ENCODE data around the gene FGF9.

FGF9 gene

DNA sequence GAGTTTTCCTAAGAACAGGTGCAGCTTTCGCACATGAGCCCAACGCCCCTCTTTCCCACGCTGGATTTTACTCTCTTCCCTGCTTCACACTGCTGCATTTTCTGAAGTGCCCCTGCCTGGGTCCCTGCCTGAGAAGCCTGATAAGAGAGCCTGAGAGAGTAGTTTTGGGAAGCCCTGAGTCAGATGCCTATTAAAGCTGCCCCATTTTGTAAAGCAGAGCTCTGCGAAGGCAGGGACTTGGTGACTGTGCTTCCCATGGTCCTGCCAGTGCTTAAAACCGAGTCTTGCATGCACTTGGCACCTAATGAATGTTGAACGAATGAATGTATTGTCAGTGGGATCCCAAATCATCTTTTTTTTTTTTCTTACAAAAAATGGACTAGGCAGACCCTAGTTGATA, 18.2 kb downstream of the FGF9 start:
- Histone ChIP-seq H3K4me1 (ENCODE audit: control insufficient read depth, insufficient read depth, low read length) (no peaks in the 10 kb centered on the region), H3K27ac (ENCODE audit: low read length) (no peak overlapping the region), H3K36me3 (ENCODE audit: control insufficient read depth, insufficient read depth, low read length) (no peaks in the 10 kb centered on the region), H3K4me3 (ENCODE audit: low read length) (no peak overlapping the region), H3K27me3 (ENCODE audit: control insufficient read depth, insufficient read depth, low read length) (no peaks in the 10 kb centered on the region), H3K9me3 (ENCODE audit: control insufficient read depth, insufficient read depth, low read length) (no peaks in the 10 kb centered on the region)
- WGBS (ENCODE audit: insufficient coverage, insufficient read length) = no CpG with 5 or more reads among the region's 6 CpGs
- DNase-seq (ENCODE audit: low read depth, low spot score) = no peak

DNA sequence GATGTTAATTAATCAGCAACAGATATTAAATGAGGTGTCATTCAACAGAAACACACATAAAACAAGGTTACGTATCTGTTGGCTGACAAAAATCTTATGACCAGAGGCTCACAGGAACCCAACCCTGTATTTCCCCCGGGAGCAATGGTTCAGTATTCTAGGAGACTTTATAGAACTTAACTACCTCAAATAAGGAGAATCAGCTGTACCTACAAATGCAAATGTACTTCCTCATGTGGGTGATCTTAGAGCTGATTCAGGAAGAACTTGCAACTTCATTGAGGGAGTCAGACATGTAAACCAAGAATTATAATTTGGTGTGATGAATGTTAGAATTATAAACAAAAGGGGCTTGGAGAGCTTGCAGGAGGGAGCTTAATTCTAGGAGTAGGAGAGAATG, 20.1 kb downstream of the FGF9 start:
- H3K36me3 ChIP-seq (ENCODE audit: control insufficient read depth, insufficient read depth, low read length) = no peaks in the 10 kb centered on the region
- no peaks in the 10 kb centered on the region for H3K27me3 ChIP-seq (ENCODE audit: control insufficient read depth, insufficient read depth, low read length)
- no peak overlapping the region for H3K4me3 ChIP-seq (ENCODE audit: low read length)
- DNase-seq (ENCODE audit: low read depth, low spot score) = no peak
- WGBS (ENCODE audit: insufficient coverage, insufficient read length) = no CpG with 5 or more reads among the region's 2 CpGs
- no peaks in the 10 kb centered on the region for H3K4me1 ChIP-seq (ENCODE audit: control insufficient read depth, insufficient read depth, low read length)
- no peak overlapping the region for H3K27ac ChIP-seq (ENCODE audit: low read length)
- no peaks in the 10 kb centered on the region for H3K9me3 ChIP-seq (ENCODE audit: control insufficient read depth, insufficient read depth, low read length)

DNA sequence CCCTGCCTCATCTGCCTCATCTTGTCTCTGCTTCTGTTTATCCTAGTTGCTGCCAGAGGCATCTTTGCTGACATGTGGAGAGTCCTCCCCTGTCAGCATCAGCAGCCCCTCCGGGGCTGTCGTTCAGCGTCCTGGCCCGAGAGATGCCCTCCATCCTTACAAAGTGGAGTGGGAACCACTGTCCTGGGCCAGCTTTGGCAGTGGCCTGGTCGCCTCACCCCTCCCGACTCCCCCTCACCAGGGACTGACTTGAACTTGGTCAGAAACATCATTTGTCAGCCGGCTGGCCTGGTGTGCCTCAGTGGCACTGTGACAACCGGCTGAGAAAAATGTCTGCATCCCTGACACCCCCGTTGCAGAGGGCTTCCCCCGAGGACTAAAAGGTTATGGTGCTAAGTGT, 20.6 kb downstream of the FGF9 start:
- no CpG with 5 or more reads among the region's 10 CpGs for WGBS (ENCODE audit: insufficient coverage, insufficient read length)
- H3K9me3 ChIP-seq (ENCODE audit: control insufficient read depth, insufficient read depth, low read length) = no peaks in the 10 kb centered on the region
- H3K36me3 ChIP-seq (ENCODE audit: control insufficient read depth, insufficient read depth, low read length) = no peaks in the 10 kb centered on the region
- no peaks in the 10 kb centered on the region for H3K27me3 ChIP-seq (ENCODE audit: control insufficient read depth, insufficient read depth, low read length)
- DNase-seq (ENCODE audit: low read depth, low spot score) = no peak
- no peak overlapping the region for H3K4me3 ChIP-seq (ENCODE audit: low read length)
- no peaks in the 10 kb centered on the region for H3K4me1 ChIP-seq (ENCODE audit: control insufficient read depth, insufficient read depth, low read length)
- no peak overlapping the region for H3K27ac ChIP-seq (ENCODE audit: low read length)

DNA sequence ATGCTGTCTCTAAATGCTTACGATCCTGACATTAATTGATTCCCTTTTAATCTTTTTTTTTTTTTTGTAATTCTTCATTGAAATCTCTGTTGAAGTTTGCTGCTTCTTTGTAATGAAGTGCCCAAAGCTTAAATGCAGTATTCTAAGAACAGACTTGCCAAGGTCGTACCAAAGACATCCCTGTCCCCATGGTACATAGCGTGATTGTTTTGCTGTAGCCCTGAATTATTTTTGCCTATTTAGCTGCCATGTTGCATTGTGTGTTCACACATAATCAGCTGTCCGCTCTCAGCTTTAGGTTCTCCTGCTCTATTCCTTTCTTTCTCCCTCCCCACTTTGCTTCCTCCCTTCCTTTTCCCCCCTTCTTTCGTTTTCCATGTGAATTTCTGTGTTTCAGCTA, 21.1 kb downstream of the FGF9 start:
- Histone ChIP-seq H3K27ac (ENCODE audit: low read length) (no peak overlapping the region), H3K9me3 (ENCODE audit: control insufficient read depth, insufficient read depth, low read length) (no peaks in the 10 kb centered on the region), H3K4me1 (ENCODE audit: control insufficient read depth, insufficient read depth, low read length) (no peaks in the 10 kb centered on the region), H3K4me3 (ENCODE audit: low read length) (no peak overlapping the region), H3K27me3 (ENCODE audit: control insufficient read depth, insufficient read depth, low read length) (no peaks in the 10 kb centered on the region), H3K36me3 (ENCODE audit: control insufficient read depth, insufficient read depth, low read length) (no peaks in the 10 kb centered on the region)
- WGBS (ENCODE audit: insufficient coverage, insufficient read length) = no CpG with 5 or more reads among the region's 5 CpGs
- DNase-seq (ENCODE audit: low read depth, low spot score) = no peak

DNA sequence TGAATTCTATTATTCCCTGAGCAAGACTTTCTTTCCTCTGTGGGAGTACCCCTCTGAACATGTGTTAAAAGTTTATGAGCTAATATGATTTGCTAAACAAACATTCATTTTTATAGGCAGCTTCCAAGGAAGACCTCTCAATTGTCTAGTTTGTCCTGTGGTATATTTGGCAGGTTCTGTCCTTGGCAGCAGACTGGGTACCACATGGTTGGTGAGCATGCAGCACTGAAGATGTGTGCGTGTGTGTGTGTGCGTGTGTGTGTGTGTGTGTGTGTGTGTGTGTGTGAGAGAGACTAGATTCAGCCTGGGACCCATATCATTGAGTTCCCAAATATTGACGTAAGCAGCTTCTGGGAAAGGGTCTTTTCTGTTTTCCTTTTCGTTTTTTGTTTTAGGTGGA, 24.0 kb downstream of the FGF9 start:
- H3K9me3 ChIP-seq (ENCODE audit: control insufficient read depth, insufficient read depth, low read length) = no peaks in the 10 kb centered on the region
- H3K4me3 ChIP-seq (ENCODE audit: low read length) = no peak overlapping the region
- no peak overlapping the region for H3K27ac ChIP-seq (ENCODE audit: low read length)
- H3K36me3 ChIP-seq (ENCODE audit: control insufficient read depth, insufficient read depth, low read length) = no peaks in the 10 kb centered on the region
- no peaks in the 10 kb centered on the region for H3K4me1 ChIP-seq (ENCODE audit: control insufficient read depth, insufficient read depth, low read length)
- H3K27me3 ChIP-seq (ENCODE audit: control insufficient read depth, insufficient read depth, low read length) = no peaks in the 10 kb centered on the region
- no peak for DNase-seq (ENCODE audit: low read depth, low spot score)
- WGBS (ENCODE audit: insufficient coverage, insufficient read length) = no CpG with 5 or more reads among the region's 4 CpGs

DNA sequence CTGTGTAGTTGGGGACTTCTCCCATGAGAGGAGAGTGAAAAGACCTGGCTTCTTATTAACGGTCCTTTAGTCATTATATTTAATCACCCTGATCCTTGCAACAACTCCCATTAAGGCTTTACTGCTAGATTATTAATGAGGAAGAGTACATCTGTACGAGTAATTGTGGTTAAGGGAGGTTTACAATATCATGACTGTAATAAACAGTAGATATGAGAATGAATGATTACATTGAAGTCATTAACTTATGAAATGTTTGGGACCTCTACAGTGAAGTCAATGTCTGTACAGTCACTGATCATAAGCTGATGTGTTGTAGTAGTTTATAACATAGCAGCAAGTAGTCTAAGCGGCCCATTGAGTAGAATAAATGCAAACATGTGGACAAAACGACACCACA, 24.7 kb downstream of the FGF9 start:
- DNase-seq (ENCODE audit: low read depth, low spot score) = no peak
- no peaks in the 10 kb centered on the region for H3K36me3 ChIP-seq (ENCODE audit: control insufficient read depth, insufficient read depth, low read length)
- H3K9me3 ChIP-seq (ENCODE audit: control insufficient read depth, insufficient read depth, low read length) = no peaks in the 10 kb centered on the region
- H3K27me3 ChIP-seq (ENCODE audit: control insufficient read depth, insufficient read depth, low read length) = no peaks in the 10 kb centered on the region
- no peak overlapping the region for H3K27ac ChIP-seq (ENCODE audit: low read length)
- no CpG with 5 or more reads among the region's 4 CpGs for WGBS (ENCODE audit: insufficient coverage, insufficient read length)
- H3K4me1 ChIP-seq (ENCODE audit: control insufficient read depth, insufficient read depth, low read length) = no peaks in the 10 kb centered on the region
- H3K4me3 ChIP-seq (ENCODE audit: low read length) = no peak overlapping the region

DNA sequence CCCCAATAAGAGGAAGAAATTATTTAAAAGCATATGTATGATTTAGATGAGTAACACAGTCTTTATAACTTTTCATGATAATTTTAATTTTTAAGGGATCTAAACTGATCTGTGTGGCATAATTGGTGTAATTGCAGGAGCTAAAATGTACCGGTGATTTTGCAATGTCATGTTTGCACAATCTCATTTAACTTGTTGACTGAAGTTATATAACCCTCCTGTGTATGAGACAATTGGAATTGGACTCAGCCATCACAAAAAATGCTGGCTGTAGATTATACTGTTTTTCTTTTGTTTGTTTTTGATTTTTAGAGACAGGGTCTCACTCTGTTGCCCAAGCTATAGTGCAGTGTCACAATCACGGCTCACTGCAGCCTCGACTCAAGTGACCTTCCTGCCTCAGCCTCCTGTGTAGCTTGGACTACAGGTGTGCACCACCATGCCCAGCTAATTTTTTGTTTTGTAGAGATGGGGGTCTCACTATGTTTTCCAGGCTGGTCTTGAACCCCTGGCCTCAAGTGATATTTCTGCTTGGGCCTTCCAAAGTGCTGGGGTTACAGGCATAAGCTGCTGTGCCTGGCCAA, 26.1 kb downstream of the FGF9 start:
- DNase-seq (ENCODE audit: low read depth, low spot score) = no peak
- no peaks in the 10 kb centered on the region for H3K36me3 ChIP-seq (ENCODE audit: control insufficient read depth, insufficient read depth, low read length)
- no peak overlapping the region for H3K4me3 ChIP-seq (ENCODE audit: low read length)
- H3K27me3 ChIP-seq (ENCODE audit: control insufficient read depth, insufficient read depth, low read length) = no peaks in the 10 kb centered on the region
- WGBS (ENCODE audit: insufficient coverage, insufficient read length) = no CpG with 5 or more reads among the region's 3 CpGs
- H3K9me3 ChIP-seq (ENCODE audit: control insufficient read depth, insufficient read depth, low read length) = no peaks in the 10 kb centered on the region
- H3K27ac ChIP-seq (ENCODE audit: low read length) = no peak overlapping the region
- no peaks in the 10 kb centered on the region for H3K4me1 ChIP-seq (ENCODE audit: control insufficient read depth, insufficient read depth, low read length)

DNA sequence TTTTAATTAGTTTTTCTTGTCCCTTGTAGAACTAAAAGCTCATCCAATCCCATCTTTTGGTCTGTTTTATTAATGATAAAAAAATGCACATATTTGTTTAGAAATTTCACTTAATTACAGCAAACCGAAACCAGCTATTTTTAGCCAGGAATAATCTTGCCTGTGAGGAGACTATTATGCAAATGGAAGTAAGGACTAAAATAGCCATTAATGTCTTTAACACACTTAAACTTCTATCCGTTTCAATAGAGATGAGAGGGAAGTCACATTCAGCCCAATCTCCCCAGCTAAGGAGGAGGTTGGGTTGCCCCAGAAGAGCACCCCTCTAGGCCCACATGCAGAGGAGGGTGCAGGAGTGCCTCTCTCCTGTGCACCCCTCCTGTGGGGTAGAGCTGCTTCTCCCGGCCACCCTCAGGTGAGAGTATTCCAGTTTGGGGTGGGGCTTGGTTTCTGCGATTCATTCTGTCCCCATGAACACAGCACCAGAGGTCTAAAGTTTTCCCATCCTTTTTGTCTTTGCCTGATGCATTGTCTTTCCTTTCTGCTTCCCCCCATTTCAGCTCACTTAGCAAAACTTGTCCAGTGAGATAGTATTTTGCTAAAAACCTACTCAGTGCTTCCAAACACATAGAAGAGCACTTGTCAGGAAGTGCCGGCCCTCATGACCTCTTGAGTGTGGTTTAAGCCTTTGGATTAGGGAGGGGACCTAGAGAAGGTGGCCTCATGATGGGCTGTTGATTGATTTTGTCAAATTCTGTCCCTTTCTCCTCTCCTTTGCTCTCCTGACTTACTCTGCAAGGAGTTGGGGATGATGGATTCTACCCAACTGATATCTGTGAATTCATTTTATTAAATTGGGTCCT, 28.2 kb downstream of the FGF9 start:
- no peak overlapping the region for H3K4me3 ChIP-seq (ENCODE audit: low read length)
- H3K36me3 ChIP-seq (ENCODE audit: control insufficient read depth, insufficient read depth, low read length) = no peaks in the 10 kb centered on the region
- no CpG with 5 or more reads among the region's 5 CpGs for WGBS (ENCODE audit: insufficient coverage, insufficient read length)
- DNase-seq (ENCODE audit: low read depth, low spot score) = no peak
- H3K9me3 ChIP-seq (ENCODE audit: control insufficient read depth, insufficient read depth, low read length) = no peaks in the 10 kb centered on the region
- no peaks in the 10 kb centered on the region for H3K27me3 ChIP-seq (ENCODE audit: control insufficient read depth, insufficient read depth, low read length)
- H3K4me1 ChIP-seq (ENCODE audit: control insufficient read depth, insufficient read depth, low read length) = no peaks in the 10 kb centered on the region
- H3K27ac ChIP-seq (ENCODE audit: low read length) = no peak overlapping the region

DNA sequence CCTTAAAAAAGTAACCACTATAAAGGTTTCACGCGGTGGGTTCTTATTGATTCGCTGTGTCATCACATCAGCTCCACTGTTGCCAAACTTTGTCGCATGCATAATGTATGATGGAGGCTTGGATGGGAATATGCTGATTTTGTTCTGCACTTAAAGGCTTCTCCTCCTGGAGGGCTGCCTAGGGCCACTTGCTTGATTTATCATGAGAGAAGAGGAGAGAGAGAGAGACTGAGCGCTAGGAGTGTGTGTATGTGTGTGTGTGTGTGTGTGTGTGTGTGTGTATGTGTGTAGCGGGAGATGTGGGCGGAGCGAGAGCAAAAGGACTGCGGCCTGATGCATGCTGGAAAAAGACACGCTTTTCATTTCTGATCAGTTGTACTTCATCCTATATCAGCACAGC, 30.6 kb downstream of the FGF9 start:
- no peak overlapping the region for H3K27ac ChIP-seq (ENCODE audit: low read length)
- no peak for DNase-seq (ENCODE audit: low read depth, low spot score)
- no peaks in the 10 kb centered on the region for H3K4me1 ChIP-seq (ENCODE audit: control insufficient read depth, insufficient read depth, low read length)
- no peak overlapping the region for H3K4me3 ChIP-seq (ENCODE audit: low read length)
- H3K27me3 ChIP-seq (ENCODE audit: control insufficient read depth, insufficient read depth, low read length) = no peaks in the 10 kb centered on the region
- H3K9me3 ChIP-seq (ENCODE audit: control insufficient read depth, insufficient read depth, low read length) = no peaks in the 10 kb centered on the region
- no CpG with 5 or more reads among the region's 10 CpGs for WGBS (ENCODE audit: insufficient coverage, insufficient read length)
- no peaks in the 10 kb centered on the region for H3K36me3 ChIP-seq (ENCODE audit: control insufficient read depth, insufficient read depth, low read length)

DNA sequence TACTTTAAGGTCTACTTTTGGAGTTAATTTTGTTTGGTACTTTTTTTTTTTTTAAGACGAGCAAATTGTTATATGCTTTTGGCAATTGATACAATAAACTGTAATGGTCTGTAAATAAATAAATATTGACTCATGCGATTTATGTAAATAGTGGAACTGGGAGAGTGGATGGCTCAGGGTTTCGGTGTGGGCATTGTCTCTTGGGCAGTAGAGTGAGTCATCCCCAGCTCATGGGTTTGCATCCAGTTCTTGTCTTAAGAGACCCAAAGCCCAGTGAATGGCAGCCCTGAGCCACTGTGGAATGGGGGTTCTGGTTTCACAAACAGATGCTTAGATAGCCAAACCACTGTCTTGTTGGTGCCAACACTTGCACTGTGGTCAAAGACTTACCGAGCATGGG, 33.0 kb downstream of the FGF9 start:
- Histone ChIP-seq H3K36me3 (ENCODE audit: control insufficient read depth, insufficient read depth, low read length) (no peaks in the 10 kb centered on the region), H3K4me1 (ENCODE audit: control insufficient read depth, insufficient read depth, low read length) (no peaks in the 10 kb centered on the region)
- WGBS (ENCODE audit: insufficient coverage, insufficient read length) = no CpG with 5 or more reads among the region's 4 CpGs

DNA sequence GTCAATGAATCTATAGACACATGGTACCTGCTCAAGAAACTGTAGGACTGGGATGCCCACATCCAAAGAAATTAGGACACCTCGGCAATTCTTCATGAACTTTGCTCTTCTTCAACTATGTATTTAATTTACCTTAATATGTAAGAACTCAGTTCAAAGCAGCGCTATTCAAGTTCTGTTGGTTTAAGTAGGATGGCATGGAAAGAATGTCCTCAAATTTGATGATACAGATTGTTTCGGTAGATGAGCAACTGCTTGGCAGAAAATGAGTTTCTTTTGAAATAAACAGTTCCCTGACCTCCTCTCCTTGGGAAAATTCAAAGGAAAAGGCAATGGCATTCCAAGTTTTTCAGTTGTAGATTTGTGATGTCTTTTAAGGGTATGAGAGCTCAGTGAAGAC, 36.7 kb downstream of the FGF9 start:
- H3K36me3 ChIP-seq (ENCODE audit: control insufficient read depth, insufficient read depth, low read length) = no peaks in the 10 kb centered on the region
- no peak overlapping the region for H3K27ac ChIP-seq (ENCODE audit: low read length)
- H3K27me3 ChIP-seq (ENCODE audit: control insufficient read depth, insufficient read depth, low read length) = no peaks in the 10 kb centered on the region
- WGBS (ENCODE audit: insufficient coverage, insufficient read length) = no CpG with 5 or more reads among the region's 3 CpGs
- H3K4me1 ChIP-seq (ENCODE audit: control insufficient read depth, insufficient read depth, low read length) = no peaks in the 10 kb centered on the region
- DNase-seq (ENCODE audit: low read depth, low spot score) = no peak
- H3K4me3 ChIP-seq (ENCODE audit: low read length) = no peak overlapping the region
- no peaks in the 10 kb centered on the region for H3K9me3 ChIP-seq (ENCODE audit: control insufficient read depth, insufficient read depth, low read length)

More for the DNA sequence above, 33.0 kb downstream of the FGF9 start:
- no peak overlapping the region for H3K27ac ChIP-seq (ENCODE audit: low read length)
- no peak for DNase-seq (ENCODE audit: low read depth, low spot score)
- no peak overlapping the region for H3K4me3 ChIP-seq (ENCODE audit: low read length)
- no peaks in the 10 kb centered on the region for H3K9me3 ChIP-seq (ENCODE audit: control insufficient read depth, insufficient read depth, low read length)
- no peaks in the 10 kb centered on the region for H3K27me3 ChIP-seq (ENCODE audit: control insufficient read depth, insufficient read depth, low read length)

Data from iPS DF 6.9 (cell line).